GM21529 (cell line): ENCODE data around the gene GJB6.

Experiments
- ATAC-seq: cut with Tn5 transposase; IDR thresholded peaks from one replicate; pipeline ENCODE4 v1.9.1; 2021; ENCODE audit not compliant: unreplicated experiment

The GJB6 gene

GRCh38 chr13:20227730-20228129 lies 4.4 kb downstream of the GJB6 start:
- no peak for ATAC-seq

DNA sequence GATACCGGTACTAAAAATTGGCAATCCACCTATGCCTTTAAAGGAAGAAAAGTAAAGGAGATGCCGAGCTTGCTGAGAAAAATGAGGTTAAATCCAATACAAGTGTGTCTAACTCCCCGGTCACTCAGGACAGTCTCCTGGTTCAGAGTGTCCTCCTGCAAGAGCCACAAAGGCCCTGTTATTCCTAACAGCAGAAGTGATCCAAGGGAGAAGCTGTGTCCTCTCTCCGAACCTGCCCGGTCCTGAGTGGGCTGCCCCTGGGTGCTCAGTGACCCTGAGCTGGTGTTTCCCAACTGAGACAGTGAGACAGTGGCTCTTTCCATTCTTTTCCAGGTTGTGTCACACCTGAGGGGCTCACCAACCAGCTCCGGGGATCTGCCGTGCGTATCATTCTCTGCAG lies 4.8 kb downstream of the GJB6 start:
- ATAC-seq, result no peak

DNA sequence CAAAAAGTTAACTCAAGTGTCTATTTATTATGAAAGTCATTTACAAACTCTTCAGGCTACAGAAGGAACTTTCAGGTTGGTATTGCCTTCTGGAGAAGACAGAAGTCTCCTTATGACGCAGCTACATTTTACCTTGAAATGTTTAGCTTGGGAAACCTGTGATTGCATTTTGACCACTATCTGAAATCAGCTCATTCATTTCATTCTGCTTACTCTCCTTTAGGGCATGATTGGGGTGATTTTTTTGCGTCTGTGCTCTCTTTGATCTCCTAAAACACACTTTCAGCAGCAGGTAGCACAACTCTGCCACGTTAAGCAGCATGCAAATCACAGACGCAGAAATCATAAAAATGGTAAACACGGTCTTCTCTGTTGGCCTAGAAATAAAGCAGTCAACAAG lies 9.6 kb downstream of the GJB6 start:
- ATAC-seq, result no peak

DNA sequence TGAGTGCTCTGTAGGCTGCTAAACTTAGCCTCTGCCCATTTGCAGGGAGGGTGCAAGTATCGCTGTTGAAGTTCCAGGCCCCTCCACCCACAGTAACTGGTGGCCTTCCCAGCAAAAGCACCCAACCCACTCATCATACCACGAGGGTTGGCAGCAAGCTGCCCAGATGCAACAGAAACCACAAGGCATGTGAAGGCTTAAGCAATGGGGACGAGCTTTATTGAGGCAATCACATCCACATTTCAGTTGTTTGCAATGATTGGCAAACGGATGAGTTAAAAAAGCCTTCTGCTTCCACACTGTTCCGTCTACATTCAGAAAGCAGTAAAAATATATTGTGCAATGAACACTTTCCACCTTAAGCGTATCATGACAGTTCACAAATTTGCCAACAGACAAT lies 10.3 kb downstream of the GJB6 start:
- no peak for ATAC-seq

- peak; percentile 98 for ATAC-seq
Measured at GRCh38 chr13:20219577-20219976, 12.5 kb downstream of the GJB6 start.

GRCh38 chr13:20217168-20217567 lies 15.0 kb downstream of the GJB6 start:
- no peak for ATAC-seq

GRCh38 chr13:20209948-20210347 lies 22.2 kb downstream of the GJB6 start:
- ATAC-seq, result no peak

- ATAC-seq, result no peak
Measured at GRCh38 chr13:20206698-20207235, 25.4 kb downstream of the GJB6 start.

DNA sequence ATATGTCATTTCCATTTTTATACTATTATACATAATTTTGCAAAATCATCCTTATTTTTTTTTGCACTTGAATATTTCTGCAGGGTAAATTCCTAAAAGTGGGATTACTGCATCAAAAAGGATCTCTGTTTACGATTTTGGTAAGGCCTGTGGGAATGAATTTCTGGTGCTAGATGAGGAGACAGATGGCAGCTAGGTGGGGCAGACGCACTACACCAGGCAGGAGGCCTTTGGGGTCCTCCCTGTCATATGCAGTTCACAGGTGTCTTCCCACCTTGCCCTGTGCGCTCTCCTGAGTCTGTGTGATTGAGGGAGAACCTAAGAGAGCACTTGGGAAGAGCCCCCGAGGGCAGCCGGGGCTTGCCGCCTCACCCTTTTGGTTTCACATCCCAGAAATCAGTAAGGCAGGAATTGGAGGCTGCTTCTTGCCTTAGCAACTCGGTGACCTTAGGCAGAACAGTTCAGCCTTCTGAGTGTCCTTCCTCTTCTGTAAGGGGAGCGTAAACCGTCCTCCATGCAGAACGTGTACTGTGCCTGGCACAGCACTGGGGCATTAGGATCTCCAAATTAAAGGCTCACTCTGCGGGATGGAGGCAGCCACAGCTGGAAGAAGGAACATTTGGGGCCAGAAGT lies 25.9 kb downstream of the GJB6 start:
- no peak for ATAC-seq

- no peak for ATAC-seq
Measured at GRCh38 chr13:20198781-20199180, 33.3 kb downstream of the GJB6 start.

DNA sequence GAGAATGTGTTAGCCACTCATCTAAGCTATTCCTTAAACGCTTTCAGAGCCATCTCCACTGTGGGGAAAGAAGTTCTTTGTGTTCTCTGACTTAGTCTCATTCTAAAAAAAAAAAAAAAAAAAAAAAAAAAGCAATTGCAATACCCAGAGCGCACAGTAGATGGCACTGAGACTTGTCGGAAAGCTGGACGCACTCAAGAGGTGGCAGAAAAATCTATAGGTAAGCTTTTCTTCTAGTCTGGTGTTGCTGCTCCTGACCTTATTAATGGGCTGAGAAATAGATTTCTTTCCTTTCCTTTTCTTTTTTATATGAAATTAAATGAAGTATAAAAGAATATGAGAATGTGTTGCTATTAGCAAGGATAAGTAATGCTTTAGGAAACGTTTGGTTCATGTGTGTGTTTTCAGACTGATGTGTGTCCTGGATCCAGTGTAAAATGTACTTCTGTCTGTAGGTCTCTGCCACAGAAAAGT lies 34.7 kb downstream of the GJB6 start:
- no peak for ATAC-seq

- no peak for ATAC-seq
Measured at GRCh38 chr13:20195801-20196200, 36.3 kb downstream of the GJB6 start.

- ATAC-seq, result no peak
Measured at GRCh38 chr13:20193907-20194631, 38.0 kb downstream of the GJB6 start.

DNA sequence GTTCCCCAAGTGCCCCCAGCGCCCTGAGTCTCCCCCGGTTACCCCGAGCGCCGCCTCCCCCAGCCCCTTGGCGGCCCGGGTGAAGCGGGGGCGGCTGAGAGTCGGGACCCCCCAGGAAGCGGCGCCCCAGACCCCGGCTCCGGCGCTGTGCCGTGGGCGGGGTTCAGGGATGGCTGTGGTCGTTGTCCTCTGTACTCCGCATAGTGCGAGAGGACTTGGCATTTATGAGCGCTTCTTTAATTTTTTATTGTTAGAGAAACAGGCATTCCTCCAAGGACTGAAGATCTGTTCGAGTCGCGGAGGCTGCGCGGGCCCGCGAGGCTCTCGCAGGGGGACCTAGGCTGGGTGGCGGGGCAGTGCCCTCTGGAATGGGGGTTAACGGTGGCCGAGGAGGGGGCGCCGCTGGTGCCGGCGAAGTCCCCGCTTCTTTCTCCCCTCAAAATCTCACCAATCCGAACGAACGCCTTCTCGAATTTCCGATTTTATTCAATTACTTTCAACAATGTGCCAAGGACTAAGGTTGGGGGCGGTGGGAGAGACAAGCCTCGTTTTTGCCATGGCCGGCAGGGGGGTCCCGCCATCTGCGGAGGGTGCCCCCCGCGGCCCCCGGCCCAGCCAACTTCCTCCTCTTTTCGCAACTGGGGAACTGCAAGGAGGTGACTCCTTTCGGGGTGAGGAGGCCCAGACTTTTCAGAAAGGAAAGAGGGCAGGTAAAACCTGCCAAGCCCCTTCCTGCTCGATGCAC lies 38.8 kb downstream of the GJB6 start:
- no peak for ATAC-seq

- no peak for ATAC-seq
Measured at GRCh38 chr13:20192836-20193161, 39.3 kb downstream of the GJB6 start, which contains the start of gene GJB2. TSS of gene GJB2 (minus strand) at chr13:20192938. CDS start at chr13:20189581, 3,357 bp downstream.

- ATAC-seq, result no peak
Measured at GRCh38 chr13:20192158-20192835, 39.8 kb downstream of the GJB6 start.

GRCh38 chr13:20191311-20192157 lies 40.6 kb downstream of the GJB6 start:
- no peak for ATAC-seq

- ATAC-seq, result no peak
Measured at GRCh38 chr13:20190481-20191310, 41.4 kb downstream of the GJB6 start.

DNA sequence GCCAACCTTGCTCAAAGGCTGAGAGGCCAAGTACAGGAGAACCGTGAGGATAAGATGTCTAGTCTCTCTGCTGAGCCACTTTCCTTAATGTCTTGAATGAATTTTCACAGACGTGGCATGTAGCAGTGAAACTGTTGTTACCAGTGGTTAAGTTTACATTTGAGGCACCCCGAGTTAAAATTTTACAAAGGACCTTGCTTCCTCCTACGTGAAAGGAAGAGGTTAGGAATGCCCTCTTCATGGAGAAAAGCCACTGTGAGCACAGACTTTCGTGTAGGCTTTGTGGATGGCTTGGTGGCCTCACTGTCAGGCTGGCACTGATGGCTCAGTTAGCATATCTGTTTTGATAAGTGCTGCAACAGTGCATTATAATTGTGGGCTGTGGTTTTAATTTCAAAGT lies 42.0 kb downstream of the GJB6 start:
- ATAC-seq, result no peak
